GM12878 (cell line): ENCODE data around the gene ACSL3. TPM values are rescaled to one million over a fixed set of nuclear protein-coding genes. Genes with fewer than 3 reads are reported as not detected.

Experiments used
- CEBPB ChIP-seq, 2 experiments: fragments of 150-350 bp in 1 of 2; IDR thresholded peaks; 2 replicates each; pipeline ENCODE4 v1.6.1; 2012 to 2014; ENCODE audit warnings: low read depth in 2 of 2, low read length in 2 of 2, borderline replicate concordance in 1 of 2, inconsistent platforms in 1 of 2
- NBN ChIP-seq: fragments of 450-650 bp; IDR thresholded peaks from 2 replicates; pipeline ENCODE4 v1.6.1; 2016
- PRDM15 ChIP-seq: fragments of 450-650 bp; formaldehyde crosslinking; IDR thresholded peaks from 2 replicates; pipeline ENCODE4 v1.4.0; 2020; ENCODE audit warnings: mild to moderate bottlenecking, moderate library complexity
- RAD21 ChIP-seq: IDR thresholded peaks from 2 replicates; pipeline ENCODE4 v1.6.1; 2011; ENCODE audit warnings: mild to moderate bottlenecking, low read depth, low read length, moderate library complexity; ENCODE audit not compliant: insufficient read depth
- RFX5 ChIP-seq: IDR thresholded peaks from 2 replicates; pipeline ENCODE4 v1.6.1; 2011; ENCODE audit warnings: low read depth, low read length, improper control_type of control experiment
- SRF ChIP-seq, 2 experiments: IDR thresholded peaks; 2 replicates each; pipeline ENCODE4 v1.6.1; 2011; ENCODE audit warnings: low read depth in 2 of 2, low read length in 2 of 2, mild to moderate bottlenecking in 1 of 2, moderate library complexity in 1 of 2
- USF1 ChIP-seq: IDR thresholded peaks from 2 replicates; pipeline ENCODE4 v1.6.1; 2011; ENCODE audit warnings: borderline replicate concordance, low read depth, mild to moderate bottlenecking, moderate library complexity, mixed read lengths, low read length; ENCODE audit not compliant: insufficient read depth; ENCODE audit errors: extremely low read length
- ZBTB4 ChIP-seq: fragments of 450-650 bp; formaldehyde crosslinking; IDR thresholded peaks from 2 replicates; pipeline ENCODE4 v1.4.0; 2022; ENCODE audit warnings: mild to moderate bottlenecking, moderate library complexity
- polyA plus RNA-seq, 11 experiments: library from polyadenylated mRNA; depleted of rRNA in 4 of 11; unstranded in 6 of 11; stranded (reverse) in 5 of 11; fragments of >200 nt; fragmentation: Nextera tagmentation in 4 of 11; fragmentation: Illumina TruSeq in 1 of 11; extraction: Ambion mirVana in 4 of 11; extraction: Trizol in 1 of 11; gene quantifications; 1 replicate in 1 of 11; 2 replicates in 10 of 11; pipeline versions ENCODE4 v1.2.1 to v1.2.3, GENCODE V29; 2011 to 2016; ENCODE audit warnings: inconsistent platforms in 2 of 11, missing spikeins in 2 of 11, low read depth in 1 of 11
- total RNA-seq, 4 experiments: library from RNA; depleted of rRNA in 3 of 4; stranded (reverse); fragments of >200 nt in 3 of 4; fragmentation: Illumina TruSeq in 1 of 4; extraction: Trizol in 1 of 4; gene quantifications; 2 replicates each; pipeline versions ENCODE4 v1.2.1 to v1.2.3, GENCODE V29; 2013 to 2021
- TF ChIP-seq, protein P1 (sequence below): IDR thresholded peaks from 2 replicates; pipeline ENCODE4 v1.6.1; 2012; ENCODE audit warnings: low read length, inconsistent platforms

The ACSL3 gene
- total and polyA plus RNA-seq, 10 of the 15 experiments (the other 5 are each of a cell fraction or from before 2014, with no cell fraction given): 15.6 to 83.9 (median 56.7) TPM

DNA sequence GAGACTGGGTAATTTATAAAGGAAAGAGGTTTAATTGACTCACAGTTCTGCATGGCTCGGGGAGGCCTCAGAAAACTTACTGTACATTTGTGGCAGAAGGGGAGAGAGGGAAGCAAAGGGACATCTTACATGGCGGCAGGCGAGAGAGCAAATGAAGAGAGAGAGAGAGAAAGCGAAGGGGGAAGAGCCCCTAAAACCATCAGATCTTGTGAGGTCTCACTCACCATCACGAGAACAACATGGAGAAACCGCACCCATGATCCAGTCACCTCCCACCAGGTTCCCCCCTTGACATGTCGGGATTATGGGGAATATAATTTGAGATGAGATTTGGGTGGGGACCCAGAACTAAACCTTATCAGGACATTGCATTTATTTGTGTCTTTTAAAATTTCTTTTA, 75.9 kb downstream of the ACSL3 start (continued):
- TF ChIP-seq USF1 (no peak), SRF (IDR thresholded peaks at IDR 0.05; ENCODE audit: low read depth in 2 of 2, low read length in 2 of 2) (no peak), ZBTB4 (CRISPR knock-in tag) (no peak), RFX5 (no peak), RAD21 (no peak), CEBPB (IDR thresholded peaks at IDR 0.05; ENCODE audit: borderline replicate concordance in 1 of 2, low read depth in 2 of 2, low read length in 2 of 2) (no peak), PRDM15 (no peak), NBN (no peak)
- TF ChIP-seq, protein P1, sequence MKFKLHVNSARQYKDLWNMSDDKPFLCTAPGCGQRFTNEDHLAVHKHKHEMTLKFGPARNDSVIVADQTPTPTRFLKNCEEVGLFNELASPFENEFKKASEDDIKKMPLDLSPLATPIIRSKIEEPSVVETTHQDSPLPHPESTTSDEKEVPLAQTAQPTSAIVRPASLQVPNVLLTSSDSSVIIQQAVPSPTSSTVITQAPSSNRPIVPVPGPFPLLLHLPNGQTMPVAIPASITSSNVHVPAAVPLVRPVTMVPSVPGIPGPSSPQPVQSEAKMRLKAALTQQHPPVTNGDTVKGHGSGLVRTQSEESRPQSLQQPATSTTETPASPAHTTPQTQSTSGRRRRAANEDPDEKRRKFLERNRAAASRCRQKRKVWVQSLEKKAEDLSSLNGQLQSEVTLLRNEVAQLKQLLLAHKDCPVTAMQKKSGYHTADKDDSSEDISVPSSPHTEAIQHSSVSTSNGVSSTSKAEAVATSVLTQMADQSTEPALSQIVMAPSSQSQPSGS: no peak
